Adrenal gland (tissue), 12 donors: ENCODE data around the gene TMEM62. TPM values are rescaled to one million over a fixed set of nuclear protein-coding genes. Genes with fewer than 3 reads are reported as not detected.

Experiments
- DNase-seq, 7 donors: peaks; one replicate each; pipeline ENCODE4 v3.0.0-alpha.2; 2019 to 2020
- H3K27ac ChIP-seq, 5 donors: fragments of 200-600 bp; sonication (generic) in 4 of 5; 1 replicate in 3 of 5; 2 replicates in 2 of 5; pipeline versions ENCODE4 v1.5.1 to v1.8.0; 2016 to 2020; ENCODE audit warnings: mild to moderate bottlenecking in 1 of 5
- H3K27me3 ChIP-seq: fragments of 200-600 bp; 2 replicates; pipeline ENCODE4 v1.8.0; 2021
- H3K36me3 ChIP-seq, 2 donors: fragments of 200-600 bp; replicated peaks in 1 of 2; 1 replicate in 1 of 2; 2 replicates in 1 of 2; pipeline versions ENCODE4 v1.5.1 to v1.8.0; 2018 to 2022
- H3K4me1 ChIP-seq, 2 donors: fragments of 200-600 bp; replicated peaks in 1 of 2; 1 replicate in 1 of 2; 2 replicates in 1 of 2; pipeline versions ENCODE4 v1.5.1 to v1.8.0; 2018 to 2021
- H3K4me3 ChIP-seq, 4 donors: fragments of 200-600 bp; sonication (generic) in 3 of 4; one replicate each; pipeline ENCODE4 v1.5.1; 2016 to 2018
- H3K9me3 ChIP-seq, 3 donors: fragments of 200-600 bp; sonication (generic) in 1 of 3; replicated peaks in 1 of 3; 1 replicate in 2 of 3; 2 replicates in 1 of 3; pipeline versions ENCODE4 v1.5.1 to v1.8.0; 2016 to 2021
- CTCF ChIP-seq, 6 experiments: fragments of 450-650 bp in 4 of 6; fragments of 200-600 bp in 2 of 6; sonication (generic) in 1 of 6; IDR thresholded peaks; 1 replicate in 5 of 6; 2 replicates in 1 of 6; pipeline versions ENCODE4 v1.5.1 to v1.8.0; 2016 to 2021; ENCODE audit warnings: antibody characterized with exemption in 6 of 6, mild to moderate bottlenecking in 2 of 6, moderate library complexity in 1 of 6
- POLR2A ChIP-seq, 2 donors: fragments of 450-650 bp; IDR thresholded peaks; one replicate each; pipeline ENCODE4 v1.6.1; 2017; ENCODE audit warnings: antibody characterized with exemption in 2 of 2, mild to moderate bottlenecking in 2 of 2, moderate library complexity in 1 of 2
- WGBS, 4 donors: extraction: QIAGEN DNeasy Blood & Tissue Kit in 2 of 4; methylation state at CpG; one replicate each; pipeline versions ENCODE4 v1.1.5 to v1.1.7; 2013 to 2017; 5-methylcytosine and 5-hydroxymethylcytosine counted together
- intact Hi-C, 2 donors: fragments of 100-400 bp; cut with DNase I; formaldehyde crosslinking; loops; one replicate each; pipeline versions ENCODE4 v1.14.1 to v1.15.0; 2022 to 2023
- polyA plus RNA-seq, 3 donors: library from polyadenylated mRNA; stranded (reverse); fragments of 200-250 nt in 2 of 3; fragments of 350-450 nt in 1 of 3; fragmentation: Illumina TruSeq in 1 of 3; extraction: RNeasy Lipid Tissue Mini Kit (QIAGEN cat#74804) in 1 of 3; gene quantifications; one replicate each; pipeline ENCODE4 v1.2.3, GENCODE V29; 2013 to 2014
- total RNA-seq, 9 donors: library from RNA; depleted of rRNA in 4 of 9; stranded (reverse); fragments of >200 nt in 4 of 9; fragments of 120-200 nt in 1 of 9; fragmentation: NEBNext Ultra II Directional in 1 of 9; extraction: Animal tissue kit (Norgen Biotek cat#: 25700) in 1 of 9; gene quantifications; one replicate each; pipeline versions ENCODE4 v1.1.0 to v1.2.4, GENCODE V29; 2013 to 2023
- donor health status: healthy with polysubstance abuse.
- donor health status: Bipolar disorder and iron deficiency.
- donor health status: DM: yes; HTN: yes; CAD: no.
- donor health status: DM: no; HTN: no; CAD: no.
- donor health status: DM: no; HTN: no; CAD: no.
- donor health status: DM: yes; HTN: yes; CAD: no.

TMEM62 gene
- total and polyA plus RNA-seq, 12 donors: 11.3 to 25.9 (median 18.4) TPM

DNA sequence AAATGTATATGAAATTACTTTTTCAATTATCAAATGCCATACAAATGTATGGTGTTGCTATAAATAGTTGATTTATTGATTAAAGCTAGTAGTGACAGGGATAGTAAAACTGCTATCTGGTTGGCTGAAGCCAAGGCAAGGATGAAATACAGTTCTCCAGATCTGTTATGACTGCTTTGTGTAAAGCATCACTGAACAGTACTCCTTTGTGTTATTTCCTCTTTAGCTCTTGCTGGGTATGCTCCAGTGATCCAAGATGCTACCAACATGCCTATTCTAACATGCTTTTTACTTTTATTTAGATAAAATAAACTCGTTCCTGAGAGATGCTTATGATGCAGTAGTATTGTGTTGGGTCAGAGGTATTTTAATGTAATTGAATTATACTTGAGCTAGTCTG is 15.1 kb upstream of the TMEM62 start:
- DNase-seq: no peak
- no peak overlapping the region for H3K4me3 ChIP-seq
- no peaks in the 10 kb centered on the region for H3K9me3 ChIP-seq
- 33 to 51% (median 43%) methylated on average over 1 of the region's 1 CpG for WGBS, 4 donors
- intact Hi-C loops: no loop called here
- H3K27ac ChIP-seq: no peak overlapping the region
- no peaks in the 10 kb centered on the region for H3K27me3 ChIP-seq
- TF ChIP-seq CTCF (IDR thresholded peaks at IDR 0.05) (no peak), POLR2A (IDR thresholded peaks at IDR 0.05) (no peak)
- H3K4me1 ChIP-seq: no peaks in the 10 kb centered on the region
- H3K36me3 ChIP-seq: no peaks in the 10 kb centered on the region

DNA sequence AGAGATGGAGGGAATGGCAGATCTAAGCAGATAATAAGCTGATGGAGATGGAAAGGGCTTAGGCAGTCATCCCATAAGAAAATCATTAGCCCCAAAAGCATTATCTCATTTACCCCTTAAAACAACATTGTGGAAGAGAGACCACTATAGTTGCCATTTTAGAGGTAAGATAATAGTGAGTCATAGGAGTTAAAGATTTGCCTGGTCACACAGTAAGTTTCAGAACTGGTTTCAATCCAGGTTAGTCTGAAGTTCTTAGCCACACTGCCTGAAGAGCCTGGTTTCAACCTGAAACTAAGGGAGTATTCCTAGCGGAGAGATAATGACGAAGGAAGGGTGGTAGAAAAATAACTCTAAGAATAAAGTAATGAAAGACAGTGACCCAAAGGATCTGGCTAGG is 14.6 kb upstream of the TMEM62 start:
- H3K4me3 ChIP-seq: no peak overlapping the region
- H3K4me1 ChIP-seq: no peaks in the 10 kb centered on the region
- DNase-seq: no peak
- H3K36me3 ChIP-seq: no peaks in the 10 kb centered on the region
- H3K27ac ChIP-seq: no peak overlapping the region
- H3K27me3 ChIP-seq: no peaks in the 10 kb centered on the region
- no peak for TF ChIP-seq CTCF (IDR thresholded peaks at IDR 0.05)
- no peak for TF ChIP-seq POLR2A (IDR thresholded peaks at IDR 0.05)
- intact Hi-C loops: no loop called here
- no peaks in the 10 kb centered on the region for H3K9me3 ChIP-seq
- 81 to 85% (median 85%) methylated on average over 2 of the region's 2 CpGs for WGBS, 4 donors

- H3K27me3 ChIP-seq: no peaks in the 10 kb centered on the region
- no peak overlapping the region for H3K4me3 ChIP-seq
- intact Hi-C loops: no loop called here
- H3K4me1 ChIP-seq: no peaks in the 10 kb centered on the region
- no peaks in the 10 kb centered on the region for H3K36me3 ChIP-seq
- no peaks in the 10 kb centered on the region for H3K9me3 ChIP-seq
- no peak for TF ChIP-seq POLR2A (IDR thresholded peaks at IDR 0.05)
- no peak for TF ChIP-seq CTCF (IDR thresholded peaks at IDR 0.05)
- H3K27ac ChIP-seq: no peak overlapping the region
- DNase-seq: no peak
- 64 to 73% (median 72%) methylated on average over 2 of the region's 2 CpGs for WGBS, 4 donors
These were observed 11.5 kb upstream of the TMEM62 start for GRCh38 chr15:43121863-43122262.

DNA sequence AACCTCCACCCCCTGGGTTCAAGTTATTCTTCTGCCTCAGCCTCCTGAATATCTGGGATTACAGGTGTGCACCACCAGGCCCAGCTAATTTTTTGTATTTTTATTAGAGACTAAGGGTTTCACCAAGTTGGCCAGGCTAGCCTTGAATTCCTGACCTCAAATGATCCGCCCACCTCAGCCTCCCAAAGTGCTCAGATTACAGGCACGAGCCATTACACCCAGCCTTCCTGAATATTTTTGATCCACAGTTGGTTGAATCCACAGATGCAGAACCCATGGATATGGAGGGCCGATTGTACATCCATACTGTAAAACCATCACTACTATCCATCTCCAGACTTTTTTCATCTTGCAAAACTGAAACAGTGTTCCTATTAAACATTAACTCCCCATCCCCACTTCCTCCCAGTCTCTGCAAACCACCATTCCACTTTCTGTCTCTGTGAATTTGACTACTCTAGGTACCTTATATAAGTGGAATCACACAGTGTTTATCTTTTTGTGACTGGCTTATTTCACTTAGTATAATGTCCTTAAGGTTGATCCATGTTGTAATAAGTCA is 8.2 kb upstream of the TMEM62 start:
- H3K9me3 ChIP-seq: no peaks in the 10 kb centered on the region
- WGBS, 4 donors: 58 to 73% (median 67%) methylated on average over 3 of the region's 3 CpGs

More for the DNA sequence above, 8.2 kb upstream of the TMEM62 start:
- Histone ChIP-seq H3K4me3 (no peak overlapping the region), H3K27me3 (no peaks in the 10 kb centered on the region), H3K4me1 (no peaks in the 10 kb centered on the region), H3K36me3 (no peaks in the 10 kb centered on the region), H3K27ac (no peak overlapping the region)
- no peak for DNase-seq
- intact Hi-C loops: no loop called here
- TF ChIP-seq CTCF (IDR thresholded peaks at IDR 0.05): no peak
- TF ChIP-seq POLR2A (IDR thresholded peaks at IDR 0.05): no peak
